Hepatocyte (in vitro differentiated cells): ENCODE data around the gene CHMP2B. TPM values are rescaled to one million over a fixed set of nuclear protein-coding genes. Genes with fewer than 3 reads are reported as not detected.

ENCODE experiments used
- DNase-seq: peaks from one replicate; pipeline ENCODE4 v3.0.0-alpha.2; 2016; ENCODE audit warnings: low spot score
- H2AFZ ChIP-seq: fragments of 200-600 bp; sonication (generic); 2 replicates; pipeline ENCODE4 v1.6.0; 2016; ENCODE audit warnings: antibody characterized with exemption, mild to moderate bottlenecking
- H3K27ac ChIP-seq: fragments of 200-600 bp; sonication (generic); 2 replicates; pipeline ENCODE4 v1.5.1; 2016; ENCODE audit warnings: mild to moderate bottlenecking
- H3K27me3 ChIP-seq: fragments of 200-600 bp; sonication (generic); 2 replicates; pipeline ENCODE4 v1.6.1; 2016
- H3K36me3 ChIP-seq: fragments of 200-600 bp; sonication (generic); replicated peaks from 2 replicates; pipeline ENCODE4 v1.5.1; 2016; ENCODE audit warnings: low read depth; ENCODE audit not compliant: insufficient read depth
- H3K4me1 ChIP-seq: fragments of 200-600 bp; sonication (generic); 2 replicates; pipeline ENCODE4 v1.5.1; 2016; ENCODE audit warnings: mild to moderate bottlenecking, moderate library complexity; ENCODE audit not compliant: insufficient read depth
- H3K4me2 ChIP-seq: fragments of 200-600 bp; sonication (generic); 2 replicates; pipeline ENCODE4 v1.6.0; 2016
- H3K4me3 ChIP-seq: fragments of 200-600 bp; sonication (generic); 2 replicates; pipeline ENCODE4 v1.5.1; 2016; ENCODE audit warnings: mild to moderate bottlenecking
- H3K79me2 ChIP-seq: fragments of 200-600 bp; sonication (generic); 2 replicates; pipeline ENCODE4 v1.6.0; 2017; ENCODE audit warnings: mild to moderate bottlenecking
- H3K9me2 ChIP-seq: fragments of 200-600 bp; sonication (generic); replicated peaks from 2 replicates; pipeline ENCODE4 v1.6.0; 2017; ENCODE audit warnings: mild to moderate bottlenecking; ENCODE audit not compliant: insufficient read depth
- H3K9me3 ChIP-seq: fragments of 200-600 bp; sonication (generic); 2 replicates; pipeline ENCODE4 v1.5.1; 2016; ENCODE audit warnings: low read depth, mild to moderate bottlenecking
- H4K20me1 ChIP-seq: fragments of 200-600 bp; sonication (generic); 2 replicates; pipeline ENCODE4 v1.6.0; 2016; ENCODE audit warnings: mild to moderate bottlenecking; ENCODE audit not compliant: insufficient read depth, poor library complexity, severe bottlenecking
- EZH2 ChIP-seq: fragments of 200-600 bp; sonication (generic); IDR thresholded peaks from 2 replicates; pipeline ENCODE4 v1.6.1; 2016; ENCODE audit warnings: antibody characterized with exemption, mild to moderate bottlenecking, borderline replicate concordance
- EZH2phosphoT487 ChIP-seq: fragments of 200-600 bp; sonication (generic); IDR thresholded peaks from one replicate; pipeline ENCODE4 v1.6.1; 2018; ENCODE audit warnings: antibody characterized with exemption, mild to moderate bottlenecking, low read depth, moderate library complexity; ENCODE audit not compliant: unreplicated experiment, severe bottlenecking
- WGBS: methylation state at CpG from one replicate; pipeline ENCODE4 v1.1.6; 2016; ENCODE audit warnings: low lambda C conversion rate; ENCODE audit errors: missing lambda C conversion rate; 5-methylcytosine and 5-hydroxymethylcytosine counted together
- polyA plus RNA-seq: library from polyadenylated mRNA; unstranded; fragments of >200 nt; fragmentation: Nextera tagmentation; extraction: Ambion mirVana; gene quantifications from 2 replicates; pipeline ENCODE4 v1.2.1, GENCODE V29; 2016
- total RNA-seq: library from RNA; depleted of rRNA; stranded (reverse); fragments of >200 nt; gene quantifications from 2 replicates; pipeline ENCODE4 v1.2.3, GENCODE V29; 2014
- TF ChIP-seq, protein P1 (sequence below): fragments of 200-600 bp; sonication (generic); IDR thresholded peaks from 2 replicates; pipeline ENCODE4 v1.5.1; 2016; ENCODE audit warnings: antibody characterized with exemption, mild to moderate bottlenecking; ENCODE audit not compliant: poor library complexity

Gene CHMP2B, protein sequence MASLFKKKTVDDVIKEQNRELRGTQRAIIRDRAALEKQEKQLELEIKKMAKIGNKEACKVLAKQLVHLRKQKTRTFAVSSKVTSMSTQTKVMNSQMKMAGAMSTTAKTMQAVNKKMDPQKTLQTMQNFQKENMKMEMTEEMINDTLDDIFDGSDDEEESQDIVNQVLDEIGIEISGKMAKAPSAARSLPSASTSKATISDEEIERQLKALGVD
- total RNA-seq, result 71.5 and 79.3 TPM in 2 replicates
- 54.5 and 69.5 TPM in 2 replicates for polyA plus RNA-seq

DNA sequence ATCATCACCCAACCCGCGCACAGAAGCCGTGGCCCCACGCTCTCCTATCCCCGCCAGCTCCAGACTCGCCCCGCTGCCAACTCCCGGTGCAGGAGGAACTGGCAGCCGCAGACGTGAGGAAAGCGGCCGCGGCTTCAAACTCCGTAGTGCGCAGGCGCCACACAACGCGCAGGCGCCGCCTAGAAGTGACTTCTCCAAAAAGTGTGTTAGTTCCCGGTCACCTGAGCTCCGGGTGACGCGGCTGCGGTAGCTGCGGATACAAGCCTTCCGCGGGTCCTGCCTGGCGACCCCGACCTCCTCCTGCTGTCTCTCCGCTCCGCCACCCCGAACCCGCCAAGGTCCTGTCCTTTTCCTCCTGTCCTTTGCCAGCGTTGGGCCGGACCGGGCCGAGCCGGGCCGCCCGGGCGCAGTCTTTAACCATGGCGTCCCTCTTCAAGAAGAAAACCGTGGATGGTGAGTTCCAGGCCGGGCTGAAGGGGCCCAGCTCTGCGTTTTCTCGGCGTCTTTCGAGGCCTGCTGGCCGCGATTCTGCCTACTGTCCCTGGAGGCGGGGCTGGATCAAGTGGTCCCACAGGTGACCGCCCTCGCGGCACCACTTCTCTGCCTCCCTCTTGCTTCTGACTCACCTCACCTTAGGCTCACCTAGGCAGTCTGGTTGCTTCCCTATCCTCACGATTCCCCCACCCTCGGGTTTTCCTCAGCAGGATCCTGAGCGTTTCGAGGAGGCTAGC lies at the start of gene CHMP2B:
Gene CHMP2B, plus strand, starts transcription at position 206 of the 731 bp plus-strand sequence. Its CDS starts 214 bp downstream, at position 420.
- H3K9me2 ChIP-seq, result no peaks in the 10 kb centered on the region
- H3K36me3 ChIP-seq, result no peaks in the 10 kb centered on the region
- peak within 1 kb of the TSS; percentile 86 for H2AFZ ChIP-seq
- peak; percentile 95 for DNase-seq
- H3K27me3 ChIP-seq, result no peaks in the 10 kb centered on the region
- H3K4me2 ChIP-seq, result peak within 1 kb of the TSS; percentile 85
- WGBS, result 1% methylated on average over 59 of the region's 59 CpGs
- H3K79me2 ChIP-seq, result peaks cover 47% of the 10 kb centered on the region
- TF ChIP-seq, protein P1, sequence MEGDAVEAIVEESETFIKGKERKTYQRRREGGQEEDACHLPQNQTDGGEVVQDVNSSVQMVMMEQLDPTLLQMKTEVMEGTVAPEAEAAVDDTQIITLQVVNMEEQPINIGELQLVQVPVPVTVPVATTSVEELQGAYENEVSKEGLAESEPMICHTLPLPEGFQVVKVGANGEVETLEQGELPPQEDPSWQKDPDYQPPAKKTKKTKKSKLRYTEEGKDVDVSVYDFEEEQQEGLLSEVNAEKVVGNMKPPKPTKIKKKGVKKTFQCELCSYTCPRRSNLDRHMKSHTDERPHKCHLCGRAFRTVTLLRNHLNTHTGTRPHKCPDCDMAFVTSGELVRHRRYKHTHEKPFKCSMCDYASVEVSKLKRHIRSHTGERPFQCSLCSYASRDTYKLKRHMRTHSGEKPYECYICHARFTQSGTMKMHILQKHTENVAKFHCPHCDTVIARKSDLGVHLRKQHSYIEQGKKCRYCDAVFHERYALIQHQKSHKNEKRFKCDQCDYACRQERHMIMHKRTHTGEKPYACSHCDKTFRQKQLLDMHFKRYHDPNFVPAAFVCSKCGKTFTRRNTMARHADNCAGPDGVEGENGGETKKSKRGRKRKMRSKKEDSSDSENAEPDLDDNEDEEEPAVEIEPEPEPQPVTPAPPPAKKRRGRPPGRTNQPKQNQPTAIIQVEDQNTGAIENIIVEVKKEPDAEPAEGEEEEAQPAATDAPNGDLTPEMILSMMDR, result no peak
- TF ChIP-seq EZH2phosphoT487 (no peak), EZH2 (no peak)
- H4K20me1 ChIP-seq, result peaks cover 37% of the 10 kb centered on the region
- H3K4me3 ChIP-seq, result peak within 1 kb of the TSS; percentile 83
- H3K9me3 ChIP-seq, result no peaks in the 10 kb centered on the region
- H3K4me1 ChIP-seq, result peaks cover 5% of the 10 kb centered on the region
- peak within 1 kb of the TSS; percentile 99 for H3K27ac ChIP-seq

DNA sequence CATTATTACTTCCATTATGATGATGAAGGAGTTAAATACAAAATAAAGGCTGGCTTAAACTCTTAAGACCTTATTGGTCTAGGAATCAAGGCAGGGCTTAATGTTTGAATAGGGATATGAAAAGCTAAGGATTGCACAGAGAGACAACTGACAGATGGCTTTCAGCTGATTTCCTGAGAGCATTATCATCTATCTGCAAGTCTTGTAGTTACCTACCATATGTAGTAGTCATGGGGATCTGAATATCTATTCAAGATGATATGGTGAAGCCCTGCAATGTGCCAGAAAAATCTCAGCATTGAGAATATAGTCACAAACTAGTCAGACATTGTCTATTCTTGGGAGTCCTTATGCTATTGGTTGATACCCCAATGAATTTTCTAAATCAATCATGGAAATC lies 47.5 kb upstream of the CHMP2B start:
- Histone ChIP-seq H4K20me1 (no peaks in the 10 kb centered on the region), H2AFZ (no peak overlapping the region), H3K79me2 (no peaks in the 10 kb centered on the region), H3K27ac (no peak overlapping the region), H3K36me3 (no peaks in the 10 kb centered on the region), H3K4me3 (no peak overlapping the region), H3K27me3 (no peaks in the 10 kb centered on the region), H3K9me2 (no peaks in the 10 kb centered on the region), H3K4me2 (no peak overlapping the region), H3K4me1 (no peaks in the 10 kb centered on the region), H3K9me3 (no peaks in the 10 kb centered on the region)
- no peak for DNase-seq
- TF ChIP-seq, protein P1, result no peak
- TF ChIP-seq EZH2phosphoT487, result no peak
- no peak for TF ChIP-seq EZH2

DNA sequence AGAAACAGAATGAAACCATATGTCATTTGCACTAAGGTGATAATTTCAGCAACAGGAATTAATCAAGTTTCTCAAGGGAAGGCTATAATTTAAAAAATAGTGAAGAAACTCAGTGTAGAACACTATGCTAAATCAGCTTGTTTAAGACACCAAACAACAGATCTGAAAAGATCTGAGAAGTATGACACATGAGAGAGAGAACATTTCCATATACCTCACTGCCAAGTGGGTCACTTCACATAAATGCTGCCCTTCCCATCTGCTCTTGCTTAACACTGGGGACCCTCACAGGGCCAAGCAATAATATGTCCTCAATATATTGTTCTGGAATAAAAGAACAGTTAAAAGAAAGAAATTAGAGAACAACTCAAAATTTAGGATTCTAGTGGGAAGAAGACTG lies 45.6 kb upstream of the CHMP2B start:
- Histone ChIP-seq H3K27me3 (no peaks in the 10 kb centered on the region), H4K20me1 (no peaks in the 10 kb centered on the region), H3K36me3 (no peaks in the 10 kb centered on the region), H3K4me1 (no peaks in the 10 kb centered on the region), H3K27ac (no peak overlapping the region), H3K79me2 (no peaks in the 10 kb centered on the region), H3K9me3 (no peaks in the 10 kb centered on the region), H2AFZ (no peak overlapping the region), H3K4me3 (no peak overlapping the region), H3K9me2 (no peaks in the 10 kb centered on the region), H3K4me2 (no peak overlapping the region)
- DNase-seq, result no peak
- TF ChIP-seq, protein P1, result no peak
- TF ChIP-seq EZH2phosphoT487 (no peak), EZH2 (no peak)
